ENCODE measurements around the gene ITCH. TPM values are rescaled to one million over a fixed set of nuclear protein-coding genes. Genes with fewer than 3 reads are reported as not detected.

ITCH gene
- total RNA-seq, 1 donor from 2014 or later, result 57.5 TPM

DNA sequence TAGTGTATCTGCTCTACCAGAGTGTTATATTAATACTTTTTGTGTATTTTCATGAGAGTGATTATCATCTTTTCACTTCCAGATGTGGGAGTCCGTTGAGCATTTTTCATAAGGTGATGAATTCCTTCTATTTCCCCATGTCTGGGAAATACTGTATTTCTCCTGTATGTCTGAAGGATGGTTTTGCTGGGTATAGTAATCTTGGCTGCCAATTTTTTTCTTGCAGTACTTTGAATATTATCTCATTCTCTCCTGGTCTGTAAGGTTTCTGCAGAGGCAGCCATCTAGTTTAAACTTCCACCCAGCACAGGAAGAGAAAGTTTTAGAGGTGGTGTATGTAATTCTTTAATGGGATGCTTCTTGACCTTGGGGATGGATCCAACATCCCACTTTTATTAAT lies 137.8 kb downstream of the ITCH start:
- no peak for DNase-seq
- H3K4me3 ChIP-seq, result no peak overlapping the region
- no peaks in the 10 kb centered on the region for H3K4me1 ChIP-seq
- TF ChIP-seq, protein P1, sequence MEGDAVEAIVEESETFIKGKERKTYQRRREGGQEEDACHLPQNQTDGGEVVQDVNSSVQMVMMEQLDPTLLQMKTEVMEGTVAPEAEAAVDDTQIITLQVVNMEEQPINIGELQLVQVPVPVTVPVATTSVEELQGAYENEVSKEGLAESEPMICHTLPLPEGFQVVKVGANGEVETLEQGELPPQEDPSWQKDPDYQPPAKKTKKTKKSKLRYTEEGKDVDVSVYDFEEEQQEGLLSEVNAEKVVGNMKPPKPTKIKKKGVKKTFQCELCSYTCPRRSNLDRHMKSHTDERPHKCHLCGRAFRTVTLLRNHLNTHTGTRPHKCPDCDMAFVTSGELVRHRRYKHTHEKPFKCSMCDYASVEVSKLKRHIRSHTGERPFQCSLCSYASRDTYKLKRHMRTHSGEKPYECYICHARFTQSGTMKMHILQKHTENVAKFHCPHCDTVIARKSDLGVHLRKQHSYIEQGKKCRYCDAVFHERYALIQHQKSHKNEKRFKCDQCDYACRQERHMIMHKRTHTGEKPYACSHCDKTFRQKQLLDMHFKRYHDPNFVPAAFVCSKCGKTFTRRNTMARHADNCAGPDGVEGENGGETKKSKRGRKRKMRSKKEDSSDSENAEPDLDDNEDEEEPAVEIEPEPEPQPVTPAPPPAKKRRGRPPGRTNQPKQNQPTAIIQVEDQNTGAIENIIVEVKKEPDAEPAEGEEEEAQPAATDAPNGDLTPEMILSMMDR (IDR thresholded peaks at IDR 0.05), result no peak
- peaks cover 18% of the 10 kb centered on the region for H3K9me3 ChIP-seq
- intact Hi-C loops (cut with DNase I), result no loop called here
- H3K27ac ChIP-seq, result no peak overlapping the region
- ATAC-seq, result no peak
- no peaks in the 10 kb centered on the region for H3K27me3 ChIP-seq (ENCODE audit: low read depth)
- peaks cover 39% of the 10 kb centered on the region for H3K36me3 ChIP-seq

GRCh38 chr20:34506480-34506879 lies 143.4 kb downstream of the ITCH start:
- no peaks in the 10 kb centered on the region for H3K4me1 ChIP-seq
- no peak overlapping the region for H3K4me3 ChIP-seq
- H3K9me3 ChIP-seq, result no peaks in the 10 kb centered on the region
- no peak for ATAC-seq
- H3K27ac ChIP-seq, result no peak overlapping the region
- intact Hi-C loops (cut with DNase I), result no loop called here
- peaks cover 59% of the 10 kb centered on the region for H3K36me3 ChIP-seq
- TF ChIP-seq, protein P1 (IDR thresholded peaks at IDR 0.05), result no peak
- H3K27me3 ChIP-seq (ENCODE audit: low read depth), result no peaks in the 10 kb centered on the region
- no peak for DNase-seq

GRCh38 chr20:34507702-34508413 lies 144.8 kb downstream of the ITCH start:
- Histone ChIP-seq H3K27ac (no peak overlapping the region), H3K4me1 (peaks cover 10% of the 10 kb centered on the region), H3K27me3 (ENCODE audit: low read depth) (no peaks in the 10 kb centered on the region), H3K9me3 (no peaks in the 10 kb centered on the region), H3K36me3 (peaks cover 59% of the 10 kb centered on the region), H3K4me3 (no peak overlapping the region)
- TF ChIP-seq, protein P1 (IDR thresholded peaks at IDR 0.05), result no peak
- intact Hi-C loops (cut with DNase I), result no loop called here
- DNase-seq (no peak), ATAC-seq (no peak)

GRCh38 chr20:34510575-34510974 lies 147.5 kb downstream of the ITCH start:
- TF ChIP-seq, protein P1 (IDR thresholded peaks at IDR 0.05), result no peak
- no peak for DNase-seq
- H3K4me3 ChIP-seq, result no peak overlapping the region
- intact Hi-C loops (cut with DNase I), result no loop called here
- H3K36me3 ChIP-seq, result peaks cover 42% of the 10 kb centered on the region
- no peak overlapping the region for H3K27ac ChIP-seq
- no peaks in the 10 kb centered on the region for H3K9me3 ChIP-seq
- no peak for ATAC-seq
- H3K27me3 ChIP-seq (ENCODE audit: low read depth), result no peaks in the 10 kb centered on the region
- H3K4me1 ChIP-seq, result peaks cover 23% of the 10 kb centered on the region

GRCh38 chr20:34511891-34512265 lies 148.8 kb downstream of the ITCH start:
- intact Hi-C loops (cut with DNase I), result no loop called here
- Histone ChIP-seq H3K4me3 (no peak overlapping the region), H3K36me3 (peaks cover 29% of the 10 kb centered on the region), H3K27me3 (ENCODE audit: low read depth) (no peaks in the 10 kb centered on the region), H3K9me3 (no peaks in the 10 kb centered on the region), H3K4me1 (peaks cover 23% of the 10 kb centered on the region), H3K27ac (peak overlapping the region; percentile 2)
- DNase-seq (no peak), ATAC-seq (no peak)
- TF ChIP-seq, protein P1 (IDR thresholded peaks at IDR 0.05), result no peak

Data from lower lobe of right lung (tissue), 2 donors.